Right lobe of liver (tissue), 6 donors: Measurements from ENCODE around the gene HERPUD1. TPM values are rescaled to one million over a fixed set of nuclear protein-coding genes. Genes with fewer than 3 reads are reported as not detected.

ENCODE experiments used
- ATAC-seq, 4 donors: fragments of 200-7000 bp; cut with Tn5 transposase; one replicate each; pipeline ENCODE4 v1.9.1; 2020; ENCODE audit warnings: mild to moderate bottlenecking in 4 of 4, moderate library complexity in 4 of 4
- DNase-seq, 3 donors: peaks; one replicate each; pipeline ENCODE4 v3.0.0-alpha.2; 2020
- H3K27ac ChIP-seq, 3 donors: fragments of 200-600 bp; one replicate each; pipeline ENCODE4 v1.8.0; 2022
- H3K27me3 ChIP-seq, 2 donors: fragments of 200-600 bp; one replicate each; pipeline ENCODE4 v1.8.0; 2022
- H3K36me3 ChIP-seq, 4 donors: fragments of 200-600 bp; sonication (generic) in 1 of 4; one replicate each; pipeline versions ENCODE4 v1.5.1 to v1.8.0; 2017 to 2022; ENCODE audit warnings: control low read depth in 1 of 4
- H3K4me1 ChIP-seq, 4 donors: fragments of 200-600 bp; sonication (generic) in 1 of 4; one replicate each; pipeline versions ENCODE4 v1.5.1 to v1.8.0; 2017 to 2022; ENCODE audit warnings: control low read depth in 1 of 4
- H3K4me3 ChIP-seq, 3 donors: fragments of 200-600 bp; one replicate each; pipeline ENCODE4 v1.8.0; 2022
- H3K9me3 ChIP-seq, 4 donors: fragments of 200-600 bp; sonication (generic) in 1 of 4; one replicate each; pipeline versions ENCODE4 v1.5.1 to v1.8.0; 2017 to 2022; ENCODE audit warnings: control low read depth in 1 of 4
- CTCF ChIP-seq, 4 donors: fragments of 200-600 bp in 3 of 4; fragments of 450-650 bp in 1 of 4; IDR thresholded peaks; one replicate each; pipeline versions ENCODE4 v1.5.1 to v1.8.0; 2016 to 2022; ENCODE audit warnings: antibody characterized with exemption in 4 of 4, mild to moderate bottlenecking in 2 of 4
- POLR2A ChIP-seq: fragments of 450-650 bp; IDR thresholded peaks from one replicate; pipeline ENCODE4 v1.6.1; 2017; ENCODE audit warnings: antibody characterized with exemption, mild to moderate bottlenecking
- WGBS: methylation state at CpG from one replicate; pipeline ENCODE4 v1.1.6; 2018; ENCODE audit warnings: low coverage, low lambda C conversion rate; ENCODE audit not compliant: insufficient coverage; ENCODE audit errors: missing lambda C conversion rate; 5-methylcytosine and 5-hydroxymethylcytosine counted together
- intact Hi-C, 2 donors: fragments of 100-400 bp; cut with DNase I; formaldehyde crosslinking; loops; one replicate each; pipeline versions ENCODE4 v1.11.2 to v1.14.1; 2022
- total RNA-seq, 6 experiments: library from RNA; depleted of rRNA in 2 of 6; stranded (reverse); fragments of >200 nt in 2 of 6; fragmentation: NEBNext Ultra II Directional in 3 of 6; extraction: Animal tissue kit (Norgen Biotek cat#: 25700) in 3 of 6; gene quantifications; one replicate each; pipeline versions ENCODE4 v1.1.0 to v1.2.4, GENCODE V29; 2016 to 2023
- donor health status: DM: no; HTN: yes; CAD: no.
- donor health status: DM: no; HTN: no; CAD: no.
- donor health status: DM: no; HTN: no; CAD: no.
- donor health status: DM: no; HTN: yes; CAD: no.
- donor health status: DM: no; HTN: yes; CAD: no.

The HERPUD1 gene
- total RNA-seq, 6 experiments from 2014 or later: 103 to 185 (median 133) TPM

DNA sequence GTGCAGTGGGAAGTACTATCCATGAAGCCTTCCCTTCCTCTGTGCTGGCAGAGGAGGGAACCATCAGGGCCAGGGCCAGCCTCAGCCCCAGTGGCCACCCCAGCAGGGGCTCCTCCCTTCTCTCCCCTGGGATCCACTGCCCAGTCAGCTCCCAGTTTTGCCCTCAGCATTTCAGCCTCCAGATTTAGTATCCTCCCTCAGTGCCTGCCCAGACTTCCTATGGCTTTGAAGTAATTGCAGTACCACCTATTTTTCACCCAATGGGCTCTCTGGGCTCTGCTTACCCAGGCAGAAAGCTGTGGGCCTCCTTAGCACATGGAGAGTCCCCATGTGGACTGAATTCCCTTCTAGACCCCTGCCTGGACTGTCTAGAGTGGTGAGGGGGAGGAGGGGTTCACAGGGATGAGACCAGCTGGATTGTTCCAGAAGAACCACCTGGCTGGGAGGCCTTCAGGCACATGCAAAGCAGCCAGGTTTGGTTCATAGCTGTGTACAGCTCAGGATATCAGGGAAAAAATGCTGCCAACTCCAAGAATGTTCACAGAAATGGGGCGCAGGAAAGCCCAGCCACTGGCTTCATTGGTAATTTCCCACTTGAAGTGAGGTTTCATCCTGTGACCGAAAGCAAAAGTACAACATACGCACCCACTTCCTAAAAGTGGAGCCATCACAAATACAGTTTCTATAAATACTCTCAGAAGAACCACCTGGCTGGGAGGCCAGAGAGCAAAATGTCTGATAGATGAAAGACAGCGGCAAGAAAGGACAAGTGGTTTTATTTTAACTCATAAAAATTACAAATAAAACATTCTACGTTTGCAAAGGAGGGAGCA lies 15.2 kb upstream of the HERPUD1 start:
- Histone ChIP-seq H3K27ac (peak overlapping the region in 1 of 3 donors; percentile 51), H3K9me3 (no peaks in the 10 kb centered on the region), H3K27me3 (no peaks in the 10 kb centered on the region), H3K4me3 (no peak overlapping the region), H3K4me1 (peaks cover 0 to 7% (median 1%) of the 10 kb centered on the region in 4 donors), H3K36me3 (no peaks in the 10 kb centered on the region)
- intact Hi-C loops: no loop called here
- DNase-seq (no peak), ATAC-seq (peak in 2 of 4 donors; percentile 36 to 44)
- TF ChIP-seq CTCF (IDR thresholded peaks at IDR 0.05) (no peak), POLR2A (no peak)
- WGBS: 62% methylated on average over 5 of the region's 5 CpGs

DNA sequence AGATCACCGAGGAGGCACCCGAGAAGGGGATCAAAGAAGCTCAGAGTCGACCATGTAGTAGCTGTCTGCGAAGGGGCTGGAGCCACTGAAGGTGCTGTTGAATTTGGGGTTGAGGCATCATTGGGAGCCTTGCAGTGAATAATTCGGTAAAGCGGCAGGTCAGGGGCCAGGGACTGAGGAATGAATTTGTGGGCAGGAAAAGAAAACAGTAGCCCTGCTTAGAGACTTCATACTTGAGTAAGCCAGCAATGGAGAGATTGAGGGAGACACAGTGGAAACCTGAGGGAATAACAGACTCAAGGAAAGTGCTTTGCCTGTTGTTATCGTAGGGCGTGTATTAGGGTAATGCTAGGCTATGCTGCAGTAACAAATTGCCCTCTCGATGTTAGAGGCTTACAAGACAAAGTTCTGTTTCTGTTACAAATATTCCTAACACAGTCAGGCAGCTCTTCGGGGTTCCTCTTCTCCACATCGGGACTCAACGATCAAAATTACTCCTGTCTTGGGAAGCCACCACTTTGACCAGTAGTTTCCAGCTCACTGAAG lies 13.4 kb upstream of the HERPUD1 start:
- Histone ChIP-seq H3K9me3 (no peaks in the 10 kb centered on the region), H3K4me3 (no peak overlapping the region), H3K27ac (no peak overlapping the region), H3K27me3 (no peaks in the 10 kb centered on the region), H3K4me1 (peaks cover 0 to 13% (median 5%) of the 10 kb centered on the region in 4 donors), H3K36me3 (no peaks in the 10 kb centered on the region)
- DNase-seq: no peak
- TF ChIP-seq CTCF (IDR thresholded peaks at IDR 0.05): no peak
- no peak for TF ChIP-seq POLR2A
- ATAC-seq: no peak
- WGBS: 83% methylated on average over 10 of the region's 12 CpGs
- intact Hi-C loops: no loop called here

- H3K4me3 ChIP-seq: no peak overlapping the region
- no peaks in the 10 kb centered on the region for H3K27me3 ChIP-seq
- DNase-seq: peak in 1 of 3 donors; percentile 54
- ATAC-seq: peak in 2 of 4 donors; percentile 18 to 39
- intact Hi-C loops: no loop called here
- H3K4me1 ChIP-seq: peaks cover 0 to 13% (median 5%) of the 10 kb centered on the region in 4 donors
- H3K36me3 ChIP-seq: no peaks in the 10 kb centered on the region
- no peaks in the 10 kb centered on the region for H3K9me3 ChIP-seq
- 61% methylated on average over 11 of the region's 11 CpGs for WGBS
- no peak for TF ChIP-seq CTCF (IDR thresholded peaks at IDR 0.05)
- no peak for TF ChIP-seq POLR2A
- no peak overlapping the region for H3K27ac ChIP-seq
Measured at GRCh38 chr16:56919099-56919800, 12.7 kb upstream of the HERPUD1 start.

DNA sequence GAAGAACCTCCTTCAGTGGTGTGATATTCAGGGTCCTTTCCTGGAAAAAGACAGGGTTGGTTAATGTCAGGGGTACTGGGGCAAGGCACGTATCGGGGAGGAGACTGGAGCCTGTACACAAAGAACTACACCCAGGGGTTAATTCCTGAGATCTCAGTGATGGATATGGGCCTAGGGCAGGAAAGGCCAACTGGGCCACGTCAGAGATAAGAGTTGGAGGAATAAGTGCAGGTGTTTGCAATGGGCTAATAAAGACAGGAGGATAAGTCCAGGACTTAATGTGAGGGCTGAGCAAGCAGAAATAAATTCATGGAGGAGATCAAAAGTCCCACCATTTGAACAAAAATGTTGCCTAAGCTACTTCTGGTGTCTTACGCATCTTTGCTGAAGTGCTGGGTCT lies 10.4 kb upstream of the HERPUD1 start:
- Histone ChIP-seq H3K27me3 (no peaks in the 10 kb centered on the region), H3K9me3 (no peaks in the 10 kb centered on the region), H3K4me3 (no peak overlapping the region), H3K36me3 (no peaks in the 10 kb centered on the region), H3K4me1 (peaks cover 0 to 13% (median 5%) of the 10 kb centered on the region in 4 donors), H3K27ac (no peak overlapping the region)
- DNase-seq: no peak
- WGBS: 79% methylated on average over 4 of the region's 4 CpGs
- TF ChIP-seq POLR2A (no peak), CTCF (IDR thresholded peaks at IDR 0.05) (no peak)
- ATAC-seq: no peak
- intact Hi-C loops: no loop called here
